Neural progenitor cell (in vitro differentiated cells): ENCODE measurements around the gene SLIT1.

Experiments used
- CTCF ChIP-seq: fragments of 200-600 bp; sonication (generic); IDR thresholded peaks from 2 replicates; pipeline ENCODE4 v1.5.1; 2017; ENCODE audit warnings: antibody characterized with exemption, mild to moderate bottlenecking
- EZH2phosphoT487 ChIP-seq: fragments of 200-600 bp; sonication (generic); IDR thresholded peaks from 2 replicates; pipeline ENCODE4 v1.6.1; 2017; ENCODE audit warnings: antibody characterized with exemption

GRCh38 chr10:97127509-97127908 lies 58.2 kb downstream of the SLIT1 start:
- no peak for TF ChIP-seq CTCF
- TF ChIP-seq EZH2phosphoT487: no peak
